Renal pelvis (tissue), 4 donors: Measurements from ENCODE around the gene CNMD. TPM values are rescaled to one million over a fixed set of nuclear protein-coding genes. Genes with fewer than 3 reads are reported as not detected.
"Not testable (repeated sequence)": the region's sequence is repeated elsewhere in the genome, so short reads cannot be mapped to it uniquely, and the experiment has no call there.

Experiments used
- DNase-seq: peaks from one replicate; pipeline ENCODE4 v3.0.0-alpha.2; 2013
- polyA plus RNA-seq, 3 donors: library from polyadenylated mRNA; unstranded; fragments of 120-200 nt; gene quantifications; one replicate each; pipeline ENCODE4 v1.2.1, GENCODE V29; 2013; ENCODE audit not compliant: insufficient read length in 3 of 3

Gene CNMD
- polyA plus RNA-seq, 3 donors, result 0.84 to 1.4 (median 1.4) TPM

DNA sequence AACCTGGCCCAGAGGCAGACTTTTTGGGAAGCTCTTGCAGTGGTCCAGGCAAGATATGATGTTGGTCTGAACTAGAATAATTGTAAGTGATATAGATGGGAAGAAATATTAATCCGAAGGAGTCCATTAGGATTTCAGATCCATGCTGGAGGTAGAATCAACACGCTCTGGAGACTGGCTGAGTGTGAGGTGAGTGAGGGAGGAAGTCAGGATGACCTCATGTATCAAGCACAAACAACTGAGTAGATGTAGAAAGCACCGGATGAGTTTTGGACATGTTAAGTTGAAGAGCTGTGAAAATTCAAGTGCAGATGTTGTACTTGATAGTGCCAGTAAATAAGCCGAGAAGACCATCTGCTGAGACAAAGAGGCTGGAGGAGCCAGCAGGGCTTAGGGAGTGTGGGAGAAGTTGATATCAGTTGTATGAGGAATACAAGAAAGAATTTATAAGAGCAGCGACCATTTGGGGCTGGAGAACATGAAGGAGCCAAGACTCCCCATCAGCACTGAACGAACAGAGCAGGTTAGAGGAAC is 5.3 kb upstream of the CNMD start:
- no peak for DNase-seq

DNA sequence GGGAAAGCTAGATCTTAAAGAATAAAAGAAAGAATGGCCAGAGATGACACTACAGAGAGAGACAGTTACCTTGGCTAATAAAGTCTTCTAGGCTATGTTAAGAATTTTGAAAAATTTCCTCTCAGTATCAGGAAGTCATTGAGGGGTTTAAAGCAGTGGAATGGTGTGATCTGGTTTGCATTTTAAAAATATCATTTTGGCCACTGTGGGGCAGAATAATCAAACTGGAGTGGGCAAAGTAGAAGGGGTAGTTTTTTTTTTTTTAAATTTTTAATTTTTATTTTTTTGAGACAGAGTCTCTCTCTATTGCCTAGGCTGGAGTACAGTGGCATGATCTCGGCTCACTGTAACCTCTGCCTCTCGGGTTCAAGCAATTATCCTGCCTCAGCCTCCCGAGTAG is 4.4 kb upstream of the CNMD start:
- no peak for DNase-seq

DNA sequence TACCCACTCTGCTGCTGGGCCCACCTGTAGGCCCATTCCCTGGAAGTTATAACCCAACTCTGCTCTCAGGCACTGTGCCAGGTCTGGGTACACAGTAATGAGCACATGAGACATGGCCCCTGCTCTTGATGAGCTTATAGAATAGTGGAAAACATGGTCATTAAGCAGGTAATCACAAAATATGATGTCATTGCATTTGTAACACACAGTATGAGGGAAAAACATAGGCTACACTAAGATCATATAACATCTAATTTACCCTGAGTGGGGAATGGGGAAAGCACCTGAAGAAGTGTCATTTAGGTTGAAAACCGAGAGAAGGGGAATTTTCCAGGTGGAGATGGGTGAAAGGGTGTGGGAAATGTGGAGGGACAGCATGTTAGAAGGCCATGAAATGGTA is 3.9 kb upstream of the CNMD start:
- no peak for DNase-seq

DNA sequence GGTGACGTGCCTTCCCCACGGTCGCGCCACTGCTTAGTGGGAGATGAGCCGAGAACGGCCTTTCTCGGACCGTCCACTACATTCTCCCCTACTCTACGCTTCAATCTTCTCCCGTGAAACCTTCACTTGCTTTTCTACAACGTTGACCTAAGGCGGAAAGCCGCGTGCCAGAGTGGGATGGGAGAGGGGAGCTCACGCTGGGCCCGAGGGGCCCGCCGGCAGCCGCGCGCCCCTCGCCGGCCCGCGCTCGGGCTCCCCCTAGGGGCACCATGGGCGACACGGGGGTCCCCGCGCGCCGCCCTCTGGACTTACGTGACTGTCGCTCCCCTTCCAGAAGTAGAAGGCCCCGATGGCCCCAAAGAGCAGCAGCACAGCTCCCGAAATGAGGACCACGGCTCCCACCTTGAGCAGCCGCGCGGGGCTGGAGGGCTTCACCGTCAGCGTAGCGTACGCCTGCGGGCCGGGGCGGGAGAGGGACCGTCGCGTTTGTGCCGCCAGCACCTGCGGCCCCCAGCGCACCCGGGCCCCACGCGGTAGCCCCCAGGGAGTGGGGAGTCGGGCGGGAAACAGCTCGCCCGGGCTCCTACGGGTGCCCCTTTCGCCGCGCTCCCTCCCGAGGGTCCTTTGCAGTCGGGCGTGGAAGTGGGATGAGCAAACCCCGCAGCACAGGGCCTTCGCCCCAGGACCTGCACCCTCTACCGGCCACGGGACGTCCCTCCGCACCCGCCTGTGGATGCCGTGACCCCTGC is 727 bp downstream of the CNMD start:
- DNase-seq, result no peak

DNA sequence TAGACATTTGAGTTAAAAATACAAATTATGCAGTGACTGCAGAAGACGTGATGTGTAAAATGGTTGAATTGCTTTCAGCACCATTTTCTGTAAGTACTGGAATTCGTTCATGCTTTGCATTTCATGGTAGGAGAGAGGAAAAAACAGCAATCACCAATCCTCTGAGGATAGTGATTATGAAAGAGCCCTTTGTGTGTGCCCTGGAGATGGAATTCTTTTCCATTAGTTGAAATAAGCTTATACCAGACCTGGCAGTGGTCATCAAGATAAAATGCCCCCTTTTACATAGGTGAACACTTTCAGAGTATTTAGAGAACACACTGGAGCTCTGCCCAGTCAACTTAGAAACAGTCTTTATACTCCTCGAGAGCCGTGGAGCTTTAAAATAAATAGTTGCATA is 1.7 kb downstream of the CNMD start:
- no peak for DNase-seq

DNA sequence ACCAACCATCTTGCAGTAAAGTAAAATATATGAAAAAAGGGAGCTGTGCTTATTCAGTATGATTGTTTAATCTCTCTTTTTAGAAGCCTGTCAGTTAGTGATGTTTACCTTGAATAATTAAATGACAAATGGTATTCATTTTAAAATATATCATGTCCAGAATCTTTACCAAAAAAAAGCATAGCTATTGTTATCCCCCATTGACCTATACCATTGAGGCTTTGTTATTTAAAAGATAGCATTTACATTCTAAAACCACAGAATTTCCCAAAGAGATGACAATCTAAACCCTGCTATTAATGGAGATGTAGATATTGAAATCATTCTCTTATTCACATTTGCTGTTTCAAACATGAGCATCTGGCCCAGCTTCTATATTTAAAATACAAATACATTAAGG is 2.2 kb downstream of the CNMD start:
- no peak for DNase-seq

DNA sequence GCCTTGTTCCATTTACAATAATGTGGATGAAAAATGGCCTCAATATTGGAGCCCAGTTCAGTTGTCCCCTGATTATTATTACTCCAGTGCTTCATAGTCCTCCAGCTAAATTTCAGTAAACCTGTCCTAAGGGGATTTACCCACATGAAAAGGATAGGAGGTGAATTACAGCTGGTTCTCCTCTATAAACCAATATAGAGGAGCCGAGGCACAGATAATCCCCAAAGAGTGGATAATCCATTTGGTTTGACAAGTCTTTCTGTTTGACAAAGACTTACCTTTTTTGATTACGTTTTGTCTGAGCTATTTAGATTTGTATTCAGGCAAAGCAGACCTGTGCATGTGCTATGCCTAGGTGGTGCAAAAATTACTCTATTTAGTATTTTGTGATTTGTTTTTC is 2.7 kb downstream of the CNMD start:
- no peak for DNase-seq

DNA sequence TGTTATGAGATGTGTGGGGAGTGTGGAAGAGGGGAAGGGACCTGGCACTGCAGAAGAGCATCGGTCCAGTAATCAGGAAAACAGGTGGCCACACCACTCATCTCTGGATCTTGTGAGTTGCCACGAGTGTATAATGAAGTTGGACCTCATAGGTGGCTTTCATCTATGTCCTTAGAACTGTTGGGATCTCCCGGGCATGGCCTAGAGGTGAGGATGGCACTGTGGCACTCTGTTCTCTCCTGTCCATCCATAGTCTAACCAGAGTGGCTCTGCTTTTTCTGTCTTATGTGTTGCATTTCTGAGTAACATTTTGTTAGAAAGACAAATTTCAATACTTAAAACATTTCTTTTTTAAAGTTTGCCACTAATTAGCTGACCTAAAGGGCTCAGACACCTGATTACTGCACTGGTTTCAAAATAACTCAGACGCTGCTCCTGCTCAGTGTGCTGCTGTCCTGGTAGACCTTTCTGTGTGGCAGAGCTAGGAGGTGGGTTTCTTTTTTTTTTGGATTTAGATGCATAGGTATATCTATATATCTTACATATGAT is 5.5 kb downstream of the CNMD start:
- no peak for DNase-seq

DNA sequence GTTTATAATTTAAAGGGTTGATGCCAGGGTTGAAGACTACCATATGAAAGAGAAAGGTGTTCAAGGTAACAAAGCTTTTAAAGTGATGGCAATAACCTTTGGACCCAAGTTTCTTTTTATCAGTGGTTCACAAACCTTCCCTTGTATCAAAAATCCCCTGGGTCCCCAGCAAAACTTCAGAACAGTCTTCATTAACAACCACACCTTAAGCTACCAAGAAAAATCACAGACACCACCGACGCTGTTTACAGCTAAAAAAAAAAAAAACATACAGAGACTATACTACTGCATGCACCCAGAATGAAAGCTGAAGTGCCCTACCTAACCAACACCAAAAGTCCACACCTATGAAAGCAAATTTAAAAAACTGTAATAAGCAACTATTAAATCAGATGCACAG is 13.4 kb downstream of the CNMD start:
- DNase-seq, result no peak

DNA sequence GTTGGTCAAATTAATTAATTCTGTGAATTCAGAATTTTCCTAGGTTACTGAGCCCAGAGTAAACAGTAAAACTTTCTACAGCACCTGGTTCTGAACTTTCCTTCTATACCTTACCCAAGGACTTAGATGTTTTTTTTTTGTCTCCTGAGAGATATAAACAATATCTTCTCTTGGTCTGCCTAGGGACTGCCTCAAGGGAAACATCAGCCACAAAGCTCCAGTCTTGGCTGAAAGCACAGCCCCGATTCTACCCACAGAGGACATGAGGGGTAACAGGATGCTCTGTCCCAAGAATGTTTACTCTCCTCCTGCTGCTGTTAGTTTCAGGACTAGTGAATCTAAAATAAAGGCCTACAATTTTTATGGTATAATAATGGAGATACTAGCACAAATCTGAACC is 14.3 kb downstream of the CNMD start:
- no peak for DNase-seq

DNA sequence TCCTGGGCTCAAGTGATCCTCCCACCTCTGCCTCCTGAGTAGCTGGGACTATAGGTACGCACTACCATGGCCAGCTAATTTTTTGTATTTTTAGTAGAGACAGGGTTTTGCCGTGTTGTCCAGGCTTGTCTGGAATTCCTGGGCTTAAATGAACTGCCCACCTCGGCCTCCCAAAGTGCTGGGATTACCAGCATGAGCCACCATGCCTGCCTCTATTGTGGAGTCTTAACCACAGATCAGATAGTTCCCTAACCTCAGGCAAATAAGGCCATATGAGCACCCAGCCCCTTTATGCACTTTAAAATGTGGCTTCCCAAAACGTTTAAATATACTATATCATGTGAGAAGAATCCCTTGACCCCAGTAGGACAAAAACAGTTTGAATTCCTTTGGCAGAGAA is 16.4 kb downstream of the CNMD start:
- no peak for DNase-seq

DNA sequence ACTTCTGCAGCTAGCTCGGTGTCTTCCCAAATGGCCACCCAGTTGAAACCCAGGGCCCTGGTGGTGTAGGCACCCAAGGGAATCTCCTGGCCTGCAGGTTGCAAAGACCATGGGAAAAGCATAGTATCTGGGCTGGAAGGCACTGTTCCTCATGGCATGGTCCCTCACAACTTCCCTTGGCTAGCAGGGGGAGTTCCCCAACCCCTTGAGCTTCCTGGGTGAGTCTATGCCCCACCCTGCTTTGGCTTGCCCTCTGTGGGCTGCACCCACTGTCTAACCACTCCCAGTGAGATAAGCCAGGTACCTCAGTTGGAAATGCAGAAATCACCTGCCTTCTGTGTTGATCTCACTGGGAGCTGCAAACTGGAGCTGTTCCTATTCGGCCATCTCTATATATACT is 18.3 kb downstream of the CNMD start:
- DNase-seq, result not testable (repeated sequence)

DNA sequence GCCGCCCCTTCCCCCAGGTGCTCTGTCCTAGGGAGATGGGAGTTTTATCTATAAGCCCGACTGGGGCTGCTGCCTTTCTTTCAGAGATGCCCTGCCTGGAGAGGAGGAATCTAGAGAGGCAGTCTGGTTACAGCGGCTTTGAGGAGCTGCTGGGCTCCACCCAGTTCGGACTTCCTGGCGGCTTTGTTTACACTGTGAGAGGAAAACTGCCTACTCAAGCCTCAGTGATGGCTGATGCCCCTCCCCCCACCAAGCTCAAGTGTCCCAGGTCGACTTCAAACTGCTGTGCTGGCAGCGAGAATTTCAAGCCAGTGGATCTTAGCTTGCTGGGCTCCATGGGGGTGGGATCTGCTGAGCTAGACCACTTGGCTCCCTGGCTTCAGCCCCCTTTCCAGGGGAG is 18.7 kb downstream of the CNMD start:
- not testable (repeated sequence) for DNase-seq

DNA sequence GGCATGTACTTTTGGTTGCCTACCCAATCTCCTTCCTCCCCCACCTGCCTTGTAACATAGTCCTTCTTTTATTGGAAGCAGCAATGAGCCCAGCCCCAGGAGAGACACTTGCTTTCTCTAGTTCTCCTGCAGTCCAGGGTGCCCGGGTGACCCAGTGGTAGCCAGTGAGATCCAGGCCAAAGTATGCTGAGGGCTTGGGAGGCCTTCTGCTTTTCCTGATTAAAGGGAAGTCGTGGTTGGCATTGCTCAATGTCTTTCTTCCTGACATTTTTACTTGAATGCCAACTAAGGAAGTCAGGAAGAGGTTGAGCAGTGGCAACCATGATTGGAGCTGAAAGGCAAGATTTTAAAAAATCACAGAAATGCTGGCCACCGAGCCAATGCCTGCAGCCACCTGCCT is 25.7 kb downstream of the CNMD start:
- no peak for DNase-seq

DNA sequence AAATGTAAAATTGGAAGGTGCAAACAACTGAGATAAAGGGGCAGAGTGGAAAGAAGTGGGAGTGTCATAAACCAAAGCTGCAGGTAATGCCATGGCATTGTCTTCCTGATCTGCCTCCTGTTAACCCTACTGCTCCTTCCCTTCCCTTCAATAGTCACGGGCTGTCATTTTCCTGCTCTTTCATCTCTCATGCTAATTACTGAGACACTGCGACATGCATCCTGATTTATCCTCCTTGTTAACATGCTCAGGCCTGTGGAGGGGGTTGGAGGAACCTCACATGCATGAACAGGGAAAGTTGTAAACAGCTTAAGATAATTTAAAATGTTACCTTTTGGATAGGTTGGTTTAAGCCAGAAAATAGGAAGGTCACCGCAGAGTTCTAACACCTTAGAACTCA is 27.2 kb downstream of the CNMD start:
- DNase-seq, result no peak

DNA sequence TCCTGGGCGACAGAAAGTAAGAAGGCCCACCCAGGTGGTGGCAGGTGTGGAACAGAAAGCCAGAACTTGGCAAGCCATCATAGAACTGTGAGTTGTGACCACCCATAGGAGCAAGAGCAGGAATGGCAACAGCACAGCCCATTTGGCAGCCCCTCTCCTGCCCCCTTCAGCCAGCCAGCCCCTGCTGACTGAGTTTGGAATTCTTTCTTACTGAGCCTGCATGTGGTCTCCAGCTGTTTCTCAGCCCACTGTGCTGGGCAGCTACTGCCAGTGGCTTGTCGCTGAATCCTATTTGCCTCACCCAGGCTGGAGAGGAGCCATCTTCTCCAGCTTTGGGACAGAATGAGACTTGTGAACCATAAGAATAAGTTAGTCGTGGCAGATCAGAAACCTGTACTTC is 28.3 kb downstream of the CNMD start:
- no peak for DNase-seq

DNA sequence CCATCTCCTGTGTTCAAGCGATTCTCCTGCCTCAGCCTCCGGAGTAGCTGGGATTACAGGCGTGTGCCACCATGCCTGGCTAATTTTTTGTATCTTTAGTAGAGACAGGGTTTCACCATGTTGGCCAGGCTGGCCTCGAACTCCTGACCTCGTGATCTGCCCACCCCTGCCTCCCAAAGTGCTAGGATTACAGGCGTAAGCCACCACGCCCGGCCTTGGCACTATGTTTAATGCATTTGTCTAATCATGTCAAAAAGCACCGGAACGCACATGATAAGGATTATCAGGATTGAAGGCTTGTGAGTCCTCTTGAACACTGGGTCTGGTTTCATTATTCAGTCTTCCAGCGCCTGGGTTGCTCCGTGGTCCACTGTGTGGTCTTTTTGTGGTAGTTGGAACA is 31.4 kb downstream of the CNMD start:
- DNase-seq, result not testable (repeated sequence)

DNA sequence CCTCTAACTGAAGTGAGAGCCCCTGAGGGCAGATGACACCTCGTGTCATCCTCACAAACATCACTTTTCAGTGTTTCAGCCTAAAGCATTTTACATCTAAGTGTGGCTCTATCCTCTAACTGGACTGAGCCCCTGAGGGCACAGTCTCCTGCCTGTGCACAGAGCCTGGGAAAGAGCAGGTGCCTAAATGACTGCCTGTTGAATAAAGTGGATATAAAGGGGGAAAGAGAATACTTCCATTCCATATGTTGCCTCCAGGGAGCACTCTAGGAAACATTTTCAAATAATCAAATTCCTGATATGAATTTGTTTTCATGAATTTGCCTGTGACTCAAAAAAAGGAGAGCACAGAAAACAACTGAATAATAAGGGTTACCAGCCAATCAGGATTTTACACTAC is 32.2 kb downstream of the CNMD start:
- DNase-seq, result no peak

DNA sequence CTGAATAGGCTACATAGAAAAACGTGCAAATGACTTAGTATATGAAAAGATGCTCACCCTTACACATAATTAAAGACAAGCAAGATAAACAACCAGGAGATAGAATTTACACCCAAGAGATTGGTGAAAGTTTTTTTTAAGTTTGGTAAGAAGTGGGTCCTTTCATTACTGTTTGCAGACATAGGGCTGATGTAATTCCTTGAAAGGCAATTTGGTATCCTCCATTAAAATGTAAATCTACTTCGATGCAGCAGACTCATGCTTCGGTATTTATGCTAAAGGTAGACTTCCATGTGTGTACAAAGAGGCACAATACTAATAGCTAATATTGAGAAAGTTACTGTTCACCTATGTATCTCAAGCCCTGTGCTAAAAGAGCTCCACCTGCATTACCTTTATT is 33.5 kb downstream of the CNMD start:
- DNase-seq, result no peak

DNA sequence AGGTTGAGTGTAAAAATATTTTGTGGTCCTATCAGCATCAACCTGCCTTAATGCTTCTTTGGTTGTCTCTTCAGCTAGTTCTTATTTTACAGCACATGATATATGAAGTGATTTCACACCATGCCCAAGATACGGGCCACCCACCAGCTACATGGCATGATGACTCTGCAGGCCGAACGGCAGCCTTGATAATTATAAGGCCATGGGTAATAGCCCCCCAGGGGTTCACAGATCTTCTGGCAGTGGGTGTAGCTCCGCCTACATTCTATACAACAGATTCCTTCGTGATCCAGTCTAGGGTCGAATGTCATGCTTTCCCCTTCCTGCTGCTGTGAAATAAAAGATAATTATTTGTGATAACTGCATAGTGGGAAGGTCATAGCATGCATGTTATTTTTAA is 36.1 kb downstream of the CNMD start:
- DNase-seq, result no peak

DNA sequence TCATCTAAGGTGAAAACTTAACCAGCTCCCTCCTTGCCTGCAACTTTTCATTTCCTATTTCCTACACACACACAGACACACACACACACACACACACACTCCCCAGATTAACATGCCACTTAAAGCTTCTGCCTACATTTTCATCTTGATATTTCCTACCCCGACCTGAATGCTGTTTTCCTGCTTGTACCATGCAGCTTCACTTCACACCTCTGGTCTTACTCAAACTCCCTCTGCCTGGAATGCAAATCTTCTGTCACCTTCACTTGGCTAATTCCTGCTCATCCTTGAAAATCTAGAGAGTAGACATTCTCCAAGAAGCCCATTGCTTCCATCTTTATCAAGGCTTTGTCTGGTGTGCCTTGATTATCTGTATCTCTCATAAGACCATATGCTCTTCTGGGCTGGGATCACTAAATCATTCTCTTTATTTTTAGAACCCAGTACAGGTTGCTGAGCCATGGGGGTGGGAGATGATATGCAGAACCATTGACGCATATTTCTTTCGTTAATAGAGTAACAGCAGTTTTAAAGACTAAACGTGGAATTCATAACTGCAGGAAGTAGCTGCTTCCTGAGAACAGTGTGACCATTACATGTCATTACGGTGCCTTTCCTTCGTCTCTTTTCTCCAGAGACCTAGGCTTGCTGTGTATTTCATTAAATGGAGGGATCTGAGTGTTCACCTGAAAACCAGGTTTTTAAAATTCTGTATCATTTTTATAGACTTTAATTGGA is 37.7 kb downstream of the CNMD start:
- no peak for DNase-seq

DNA sequence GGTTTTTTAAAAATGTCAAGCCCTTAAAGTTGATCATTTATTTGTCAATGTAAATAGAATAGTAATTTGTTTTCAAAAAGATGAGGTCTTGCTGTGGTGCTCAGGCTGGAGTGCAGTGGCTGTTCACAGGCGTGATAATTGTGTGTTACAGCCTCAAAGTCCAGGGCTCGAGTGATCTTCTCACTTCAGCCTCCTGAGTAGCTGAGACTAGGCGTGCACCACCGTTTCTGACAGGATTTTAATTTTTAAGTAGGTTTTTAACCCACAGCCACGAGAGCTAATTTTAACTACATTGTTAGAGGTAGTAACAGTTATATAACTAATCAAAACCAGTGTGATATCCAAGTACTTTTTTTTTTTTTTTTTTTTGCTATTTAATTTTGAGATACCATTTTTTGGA is 43.1 kb downstream of the CNMD start:
- no peak for DNase-seq

DNA sequence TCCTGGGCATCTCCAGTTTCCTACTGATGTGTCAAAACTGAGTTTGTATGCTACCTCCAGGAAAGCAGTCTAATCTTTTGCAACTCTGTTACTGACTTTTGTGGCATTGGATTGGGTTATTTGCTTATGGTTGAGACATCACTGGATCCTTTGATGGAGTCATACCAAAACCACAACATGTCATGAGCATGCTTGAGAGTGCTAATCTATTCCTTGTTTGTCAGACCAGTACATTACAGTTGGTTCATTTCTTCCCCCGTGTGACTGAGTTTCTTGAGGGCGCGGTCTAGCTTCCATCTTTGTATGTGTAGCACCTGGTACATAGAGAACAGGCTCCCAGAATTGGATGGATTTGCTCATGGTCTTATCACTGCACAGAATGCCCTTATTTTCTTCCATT is 43.8 kb downstream of the CNMD start:
- no peak for DNase-seq
